HepG2 (cell line): ENCODE measurements around the gene ZBTB44. TPM values are rescaled to one million over a fixed set of nuclear protein-coding genes. Genes with fewer than 3 reads are reported as not detected.

Experiments
- ATAC-seq: fragments of 200-7000 bp; cut with Tn5 transposase; 3 replicates; pipeline ENCODE4 v1.9.1; 2020; ENCODE audit warnings: mild to moderate bottlenecking, moderate library complexity
- BruUV-seq: library from RNA; stranded (reverse); fragments of 400-500 nt; replicated peaks from 2 replicates; lab custom pipeline; 2021; lab: Mats Ljungman, UMichigan
- CTCF ChIA-PET: fragments of 300-600 bp; formaldehyde crosslinking; extraction: SDS; loops from one replicate; lab custom pipeline; 2021; ENCODE audit warnings: low total read pairs, inconsistent platforms, low intra/inter-chr PET ratio; lab: Yijun Ruan, JAX
- POLR2A ChIA-PET: fragments of 350-600 bp; sonication (Branson Sonifier 250); formaldehyde crosslinking; loops from one replicate; lab custom pipeline; 2020; ENCODE audit warnings: antibody characterized with exemption, inconsistent platforms; lab: Yijun Ruan, JAX
- DNase-seq: peaks from one replicate; pipeline ENCODE4 v3.0.0-alpha.2; 2015; ENCODE audit warnings: low spot score
- FAIRE-seq: peaks from 3 replicates; lab custom pipeline; 2011; peaks lifted over from hg19 to GRCh38; lab: Jason Lieb, UNC
- H2AFZ ChIP-seq: one replicate; pipeline ENCODE4 v1.6.1; 2011; ENCODE audit warnings: low read length, inconsistent platforms
- H3K27ac ChIP-seq: fragments of 300-600 bp; 3 replicates; pipeline ENCODE4 v1.8.0; 2011; ENCODE audit warnings: mixed run types, mild to moderate bottlenecking, mixed read lengths, low read length, inconsistent platforms; ENCODE audit not compliant: insufficient read depth; ENCODE audit errors: extremely low read length
- H3K27me3 ChIP-seq, 2 experiments: fragments of 200-600 bp in 1 of 2; 2 replicates in 1 of 2; 3 replicates in 1 of 2; pipeline versions ENCODE4 v1.6.0 to v1.8.0; 2011; ENCODE audit warnings: low read length in 2 of 2, mild to moderate bottlenecking in 2 of 2, moderate library complexity in 2 of 2, inconsistent platforms in 1 of 2; ENCODE audit not compliant: insufficient read depth in 2 of 2, control insufficient read depth in 1 of 2
- H3K36me3 ChIP-seq, 2 experiments: fragments of 200-600 bp in 1 of 2; replicated peaks in 1 of 2; 2 replicates in 1 of 2; 3 replicates in 1 of 2; pipeline versions ENCODE4 v1.5.1 to v1.8.0; 2011; ENCODE audit warnings: low read length in 2 of 2, inconsistent platforms in 1 of 2; ENCODE audit not compliant: insufficient read depth in 2 of 2, control insufficient read depth in 1 of 2
- H3K4me1 ChIP-seq: 2 replicates; pipeline ENCODE4 v1.5.1; 2012; ENCODE audit warnings: low read length, inconsistent platforms; ENCODE audit not compliant: insufficient read depth
- H3K4me2 ChIP-seq: 2 replicates; pipeline ENCODE4 v1.6.0; 2011; ENCODE audit warnings: low read depth, low read length, inconsistent platforms
- H3K4me3 ChIP-seq, 3 experiments: fragments of 200-600 bp in 1 of 3; sonication (generic), shearing (Covaris generic) in 1 of 3; replicated peaks in 1 of 3; 2 replicates each; pipeline ENCODE4 v1.5.1; 2011 to 2016; ENCODE audit warnings: low read length in 3 of 3, inconsistent platforms in 2 of 3, low read depth in 2 of 3, mild to moderate bottlenecking in 2 of 3, control low read depth in 1 of 3, mixed read lengths in 1 of 3; ENCODE audit not compliant: insufficient read depth in 1 of 3
- H3K79me2 ChIP-seq: one replicate; pipeline ENCODE4 v1.6.1; 2011; ENCODE audit warnings: low read length, inconsistent platforms; ENCODE audit not compliant: insufficient read depth
- H3K9ac ChIP-seq: 2 replicates; pipeline ENCODE4 v1.6.0; 2011; ENCODE audit warnings: mild to moderate bottlenecking, low read depth, low read length, inconsistent platforms; ENCODE audit not compliant: insufficient read depth
- H3K9me3 ChIP-seq: 2 replicates; pipeline ENCODE4 v1.5.1; 2012; ENCODE audit warnings: mild to moderate bottlenecking, low read length
- H4K20me1 ChIP-seq: 2 replicates; pipeline ENCODE4 v1.6.0; 2011; ENCODE audit warnings: inconsistent platforms, mild to moderate bottlenecking, low read length, moderate library complexity; ENCODE audit not compliant: insufficient read depth
- GATA4 ChIP-seq: sonication (generic); IDR thresholded peaks from 2 replicates; pipeline ENCODE4 v1.6.1; 2016; ENCODE audit warnings: antibody characterized with exemption, low read depth, borderline replicate concordance
- NFE2L2 ChIP-seq: fragments of 150-350 bp; IDR thresholded peaks from 2 replicates; pipeline ENCODE4 v1.6.1; 2014; ENCODE audit warnings: low read length
- NRL ChIP-seq: sonication (generic); formaldehyde crosslinking; IDR thresholded peaks from 2 replicates; pipeline ENCODE4 v1.5.0; 2020; ENCODE audit warnings: missing genetic modification reagents, mild to moderate bottlenecking, moderate library complexity, borderline replicate concordance
- SMAD3 ChIP-seq: sonication (generic); formaldehyde crosslinking; IDR thresholded peaks from 2 replicates; pipeline ENCODE4 v1.4.0; 2020; ENCODE audit warnings: missing genetic modification reagents
- WGBS: methylation state at CpG from one replicate; pipeline ENCODE4 v1.1.6; 2017; ENCODE audit warnings: low lambda C conversion rate; 5-methylcytosine and 5-hydroxymethylcytosine counted together
- in situ Hi-C: cut with HindIII; loops from 2 replicates; pipeline ENCODE4 v1.10.0; 2017; ENCODE audit warnings: low pct_unique_long_range_greater_than_20kb; ENCODE audit not compliant: extremely low pct_ligation_motif_present
- intact Hi-C: fragments of 100-400 bp; cut with micrococcal nuclease; formaldehyde crosslinking; loops from one replicate; pipeline ENCODE4 v1.10.0; 2022; ENCODE audit not compliant: unreplicated experiment
- polyA plus RNA-seq, 8 experiments: library from polyadenylated mRNA; depleted of rRNA in 3 of 8; stranded (reverse) in 7 of 8; unstranded in 1 of 8; fragments of >200 nt; fragmentation: Illumina TruSeq in 4 of 8; extraction: Trizol in 4 of 8; gene quantifications; 2 replicates each; pipeline versions ENCODE4 v1.2.1 to v1.2.3, GENCODE V29; 2011 to 2016; ENCODE audit warnings: low read depth in 4 of 8, missing spikeins in 1 of 8, mixed read lengths in 1 of 8; ENCODE audit not compliant: insufficient read depth in 1 of 8
- total RNA-seq, 5 experiments: library from RNA; depleted of rRNA; stranded (reverse); fragments of >200 nt; fragmentation: Illumina TruSeq; extraction: Trizol; gene quantifications; 2 replicates each; pipeline ENCODE4 v1.2.3, GENCODE V29; 2016; ENCODE audit warnings: low read depth in 1 of 5
- TF ChIP-seq, protein P1 (sequence below): sonication (generic); formaldehyde crosslinking; IDR thresholded peaks from 2 replicates; pipeline ENCODE4 v1.4.0; 2020; ENCODE audit warnings: missing genetic modification reagents, mild to moderate bottlenecking, borderline replicate concordance

The ZBTB44 gene
- total and polyA plus RNA-seq, 2 of the 13 experiments (the other 11 are each of a cell fraction or from before 2014, with no cell fraction given), result 22.8 to 23.6 TPM

- Histone ChIP-seq H3K9ac (no peak overlapping the region), H3K27me3 (no peaks in the 10 kb centered on the region), H3K36me3 (no peaks in the 10 kb centered on the region), H3K4me3 (no peak overlapping the region), H3K4me1 (peaks cover 40% of the 10 kb centered on the region), H3K9me3 (no peaks in the 10 kb centered on the region), H2AFZ (no peak overlapping the region)
- FAIRE-seq, result no peak
- no peak for DNase-seq
- WGBS, result 93% methylated on average over 11 of the region's 11 CpGs
- ATAC-seq, result no peak
- in situ Hi-C loops (no loop called here), intact Hi-C loops (no loop called here)
- BruUV-seq, result no TSS peak
- TF ChIP-seq NRL (CRISPR knock-in tag) (no peak), GATA4 (no peak), SMAD3 (CRISPR knock-in tag) (no peak), NFE2L2 (no peak)
- TF ChIP-seq, protein P1, sequence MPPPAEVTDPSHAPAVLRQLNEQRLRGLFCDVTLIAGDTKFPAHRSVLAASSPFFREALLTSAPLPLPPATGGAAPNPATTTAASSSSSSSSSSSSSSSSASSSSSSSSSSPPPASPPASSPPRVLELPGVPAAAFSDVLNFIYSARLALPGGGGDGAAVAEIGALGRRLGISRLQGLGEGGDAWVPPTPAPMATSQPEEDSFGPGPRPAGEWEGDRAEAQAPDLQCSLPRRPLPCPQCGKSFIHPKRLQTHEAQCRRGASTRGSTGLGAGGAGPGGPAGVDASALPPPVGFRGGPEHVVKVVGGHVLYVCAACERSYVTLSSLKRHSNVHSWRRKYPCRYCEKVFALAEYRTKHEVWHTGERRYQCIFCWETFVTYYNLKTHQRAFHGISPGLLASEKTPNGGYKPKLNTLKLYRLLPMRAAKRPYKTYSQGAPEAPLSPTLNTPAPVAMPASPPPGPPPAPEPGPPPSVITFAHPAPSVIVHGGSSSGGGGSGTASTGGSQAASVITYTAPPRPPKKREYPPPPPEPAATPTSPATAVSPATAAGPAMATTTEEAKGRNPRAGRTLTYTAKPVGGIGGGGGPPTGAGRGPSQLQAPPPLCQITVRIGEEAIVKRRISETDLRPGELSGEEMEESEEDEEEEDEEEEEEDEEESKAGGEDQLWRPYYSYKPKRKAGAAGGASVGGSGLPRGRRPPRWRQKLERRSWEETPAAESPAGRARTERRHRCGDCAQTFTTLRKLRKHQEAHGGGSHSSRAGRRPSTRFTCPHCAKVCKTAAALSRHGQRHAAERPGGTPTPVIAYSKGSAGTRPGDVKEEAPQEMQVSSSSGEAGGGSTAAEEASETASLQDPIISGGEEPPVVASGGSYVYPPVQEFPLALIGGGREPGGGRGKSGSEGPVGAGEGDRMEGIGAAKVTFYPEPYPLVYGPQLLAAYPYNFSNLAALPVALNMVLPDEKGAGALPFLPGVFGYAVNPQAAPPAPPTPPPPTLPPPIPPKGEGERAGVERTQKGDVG, result no peak
- TF ChIP-seq, all 625 proteins: peak for 0
- no peaks in the 10 kb centered on the region for H4K20me1 ChIP-seq
- POLR2A ChIA-PET, result no interaction called here
- H3K79me2 ChIP-seq, result no peaks in the 10 kb centered on the region
- no peak overlapping the region for H3K4me2 ChIP-seq
- CTCF ChIA-PET, result no interaction called here
- no peak overlapping the region for H3K27ac ChIP-seq
Measured at GRCh38 chr11:130183878-130184610, 130.7 kb downstream of the ZBTB44 start.
